NCI-H748 (cell line): Measurements from ENCODE around the gene TMEM116.
"Not testable (repeated sequence)": the region's sequence is repeated elsewhere in the genome, so short reads cannot be mapped to it uniquely, and the experiment has no call there.

ENCODE experiments used
- DNase-seq: peaks from one replicate; lab custom pipeline; 2025; ENCODE audit not compliant: unreplicated experiment; lab: John Stamatoyannopoulos, UW

Gene TMEM116

GRCh38 chr12:111980598-111980997 is 32.4 kb downstream of the TMEM116 start:
- DNase-seq: no peak

- no peak for DNase-seq
These were observed 34.4 kb downstream of the TMEM116 start for GRCh38 chr12:111978545-111978944.

- no peak for DNase-seq
These were observed 36.1 kb downstream of the TMEM116 start for GRCh38 chr12:111976860-111977259.

GRCh38 chr12:111976291-111976690 is 36.7 kb downstream of the TMEM116 start:
- peak; percentile 12 for DNase-seq

GRCh38 chr12:111975161-111975931 is 37.6 kb downstream of the TMEM116 start:
- DNase-seq: no peak

- DNase-seq: no peak
These were observed 41.2 kb downstream of the TMEM116 start for GRCh38 chr12:111971800-111972199.

GRCh38 chr12:111964935-111965334 is 48.0 kb downstream of the TMEM116 start:
- no peak for DNase-seq

GRCh38 chr12:111959518-111959917 is 53.4 kb downstream of the TMEM116 start:
- not testable (repeated sequence) for DNase-seq

GRCh38 chr12:111957224-111957623 is 55.7 kb downstream of the TMEM116 start:
- DNase-seq: not testable (repeated sequence)

GRCh38 chr12:111954969-111955368 is 58.0 kb downstream of the TMEM116 start:
- DNase-seq: no peak

- no peak for DNase-seq
These were observed 59.5 kb downstream of the TMEM116 start for GRCh38 chr12:111953455-111953854.

- DNase-seq: not testable (repeated sequence)
These were observed 60.7 kb downstream of the TMEM116 start for GRCh38 chr12:111952084-111952787.

- DNase-seq: not testable (repeated sequence)
These were observed 61.8 kb downstream of the TMEM116 start for GRCh38 chr12:111950961-111951676.

GRCh38 chr12:111943929-111944328 is 69.0 kb downstream of the TMEM116 start:
- DNase-seq: no peak

- peak; percentile 4 for DNase-seq
These were observed 70.4 kb downstream of the TMEM116 start for GRCh38 chr12:111942557-111942956.

GRCh38 chr12:111937429-111937828 is 75.5 kb downstream of the TMEM116 start:
- no peak for DNase-seq

GRCh38 chr12:111936869-111937268 is 76.1 kb downstream of the TMEM116 start:
- no peak for DNase-seq

- DNase-seq: no peak
These were observed 80.7 kb downstream of the TMEM116 start for GRCh38 chr12:111932241-111932640.

- no peak for DNase-seq
These were observed 85.6 kb downstream of the TMEM116 start for GRCh38 chr12:111927346-111927745.

GRCh38 chr12:111926631-111927030 is 86.3 kb downstream of the TMEM116 start:
- no peak for DNase-seq

- DNase-seq: no peak
These were observed 87.8 kb downstream of the TMEM116 start for GRCh38 chr12:111925171-111925570.

GRCh38 chr12:111907740-111908139 is 105.2 kb downstream of the TMEM116 start:
- DNase-seq: no peak
